WTC11 (cell line): Measurements from ENCODE around the gene ZNF292. TPM values are rescaled to one million over a fixed set of nuclear protein-coding genes. Genes with fewer than 3 reads are reported as not detected.

Experiments
- ATAC-seq: fragments of 200-7000 bp; cut with Tn5 transposase; 2 replicates; pipeline ENCODE4 v1.10.0; 2021; ENCODE audit warnings: mild to moderate bottlenecking, moderate library complexity
- CTCF ChIA-PET: fragments of 300-600 bp; sonication (Branson Sonifier 250); formaldehyde crosslinking; loops from one replicate; lab custom pipeline; 2021; ENCODE audit warnings: antibody characterized with exemption; lab: Charles Lee
- POLR2A ChIA-PET: fragments of 350-600 bp; sonication (Branson Sonifier 250); formaldehyde crosslinking; loops from one replicate; lab custom pipeline; 2021; ENCODE audit warnings: antibody characterized with exemption; lab: Charles Lee
- DNase-seq: peaks from one replicate; pipeline ENCODE4 v3.0.0; 2021; ENCODE audit warnings: low spot score
- H3K27ac Mint-ChIP-seq: 2 replicates; pipeline ENCODE4 v1.8.0; 2021; ENCODE audit warnings: mixed read lengths
- H3K27me3 Mint-ChIP-seq: 2 replicates; pipeline ENCODE4 v1.8.0; 2021; ENCODE audit warnings: low read depth, mild to moderate bottlenecking, moderate library complexity, mixed read lengths
- H3K36me3 Mint-ChIP-seq: 2 replicates; pipeline ENCODE4 v1.8.0; 2021; ENCODE audit warnings: mixed read lengths
- H3K4me1 Mint-ChIP-seq: 2 replicates; pipeline ENCODE4 v1.8.0; 2022; ENCODE audit warnings: mixed read lengths
- H3K4me3 Mint-ChIP-seq: 2 replicates; pipeline ENCODE4 v1.8.0; 2021; ENCODE audit warnings: mild to moderate bottlenecking, moderate library complexity, mixed read lengths
- H3K9me3 Mint-ChIP-seq: 2 replicates; pipeline ENCODE4 v1.8.0; 2021; ENCODE audit warnings: mixed read lengths
- ARID4B ChIP-seq: sonication (generic); formaldehyde crosslinking; IDR thresholded peaks from 2 replicates; pipeline ENCODE4 v1.8.0; 2023; ENCODE audit warnings: missing genetic modification reagents, mild to moderate bottlenecking, borderline replicate concordance
- ATF1 ChIP-seq: sonication (generic); formaldehyde crosslinking; IDR thresholded peaks from 2 replicates; pipeline ENCODE4 v1.8.1; 2023; ENCODE audit warnings: mild to moderate bottlenecking, moderate library complexity, missing genetic modification reagents
- ATF2 ChIP-seq: sonication (generic); formaldehyde crosslinking; IDR thresholded peaks from 2 replicates; pipeline ENCODE4 v1.8.1; 2022; ENCODE audit warnings: low read depth, missing genetic modification reagents, borderline replicate concordance
- CBFB ChIP-seq: sonication (generic); formaldehyde crosslinking; IDR thresholded peaks from 2 replicates; pipeline ENCODE4 v1.8.1; 2022; ENCODE audit warnings: mild to moderate bottlenecking, low read depth, missing genetic modification reagents
- ELF4 ChIP-seq: sonication (generic); formaldehyde crosslinking; IDR thresholded peaks from 2 replicates; pipeline ENCODE4 v1.8.1; 2022; ENCODE audit warnings: low read depth, mild to moderate bottlenecking, moderate library complexity, missing genetic modification reagents
- FOXP1 ChIP-seq: sonication (generic); formaldehyde crosslinking; IDR thresholded peaks from 2 replicates; pipeline ENCODE4 v1.8.0; 2022; ENCODE audit warnings: missing genetic modification reagents, mild to moderate bottlenecking, moderate library complexity, borderline replicate concordance
- GABPB1 ChIP-seq: sonication (generic); formaldehyde crosslinking; IDR thresholded peaks from 2 replicates; pipeline ENCODE4 v1.8.1; 2023; ENCODE audit warnings: mild to moderate bottlenecking, missing genetic modification reagents
- JAZF1 ChIP-seq: fragments of 250-450 bp; sonication (Bioruptor Pico); IDR thresholded peaks from 2 replicates; pipeline ENCODE4 v1.9.0; 2021; ENCODE audit warnings: moderate library complexity, mild to moderate bottlenecking, inconsistent platforms
- MXD4 ChIP-seq: fragments of 250-450 bp; sonication (Bioruptor Pico); IDR thresholded peaks from 2 replicates; pipeline ENCODE4 v1.8.0; 2021; ENCODE audit warnings: mild to moderate bottlenecking, moderate library complexity, borderline replicate concordance
- NFE2L1 ChIP-seq: sonication (generic); formaldehyde crosslinking; IDR thresholded peaks from 2 replicates; pipeline ENCODE4 v1.8.1; 2023; ENCODE audit warnings: missing genetic modification reagents
- NR1H2 ChIP-seq: sonication (generic); formaldehyde crosslinking; IDR thresholded peaks from 2 replicates; pipeline ENCODE4 v1.9.0; 2021; ENCODE audit warnings: mild to moderate bottlenecking, moderate library complexity, missing genetic modification reagents
- NR2C2 ChIP-seq: sonication (generic); formaldehyde crosslinking; IDR thresholded peaks from 2 replicates; pipeline ENCODE4 v1.8.0; 2022; ENCODE audit warnings: mild to moderate bottlenecking, missing genetic modification reagents
- SMAD3 ChIP-seq: sonication (generic); formaldehyde crosslinking; IDR thresholded peaks from 2 replicates; pipeline ENCODE4 v1.8.0; 2022; ENCODE audit warnings: missing genetic modification reagents, mild to moderate bottlenecking, borderline replicate concordance
- SP1 ChIP-seq: sonication (generic); formaldehyde crosslinking; conservative IDR thresholded peaks from 2 replicates; pipeline ENCODE4 v1.8.1; 2022; ENCODE audit warnings: missing genetic modification reagents
- TEAD1 ChIP-seq: sonication (generic); formaldehyde crosslinking; IDR thresholded peaks from 2 replicates; pipeline ENCODE4 v1.8.0; 2022; ENCODE audit warnings: mild to moderate bottlenecking, missing genetic modification reagents
- USF1 ChIP-seq: sonication (generic); formaldehyde crosslinking; IDR thresholded peaks from 2 replicates; pipeline ENCODE4 v1.8.0; 2022; ENCODE audit warnings: mild to moderate bottlenecking, missing genetic modification reagents
- ZNF263 ChIP-seq: sonication (generic); formaldehyde crosslinking; IDR thresholded peaks from 2 replicates; pipeline ENCODE4 v1.8.1; 2022; ENCODE audit warnings: low read depth, mild to moderate bottlenecking, moderate library complexity, missing genetic modification reagents
- total RNA-seq: library from RNA; stranded (reverse); gene quantifications from 3 replicates; pipeline ENCODE4 v1.2.3, GENCODE V29; 2021
- TF ChIP-seq, protein P1 (sequence below): sonication (generic); formaldehyde crosslinking; IDR thresholded peaks from 2 replicates; pipeline ENCODE4 v1.8.1; 2023; ENCODE audit warnings: mild to moderate bottlenecking, missing genetic modification reagents, borderline replicate concordance
- TF ChIP-seq, protein P2 (sequence below): sonication (generic); formaldehyde crosslinking; IDR thresholded peaks from 2 replicates; pipeline ENCODE4 v1.8.1; 2022; ENCODE audit warnings: mild to moderate bottlenecking, moderate library complexity, missing genetic modification reagents
- TF ChIP-seq, protein P3 (sequence below): sonication (generic); formaldehyde crosslinking; IDR thresholded peaks from 2 replicates; pipeline ENCODE4 v1.8.1; 2023; ENCODE audit warnings: mild to moderate bottlenecking, moderate library complexity, missing genetic modification reagents
- TF ChIP-seq, protein P4 (sequence below): fragments of 250-450 bp; sonication (Bioruptor Pico); conservative IDR thresholded peaks from 2 replicates; pipeline ENCODE4 v1.9.0; 2021; ENCODE audit warnings: mild to moderate bottlenecking

The ZNF292 gene
- total RNA-seq, 1 experiment from 2014 or later = 42.1 TPM

- no peak for TF ChIP-seq ARID4B (CRISPR knock-in tag)
- TF ChIP-seq, protein P1, sequence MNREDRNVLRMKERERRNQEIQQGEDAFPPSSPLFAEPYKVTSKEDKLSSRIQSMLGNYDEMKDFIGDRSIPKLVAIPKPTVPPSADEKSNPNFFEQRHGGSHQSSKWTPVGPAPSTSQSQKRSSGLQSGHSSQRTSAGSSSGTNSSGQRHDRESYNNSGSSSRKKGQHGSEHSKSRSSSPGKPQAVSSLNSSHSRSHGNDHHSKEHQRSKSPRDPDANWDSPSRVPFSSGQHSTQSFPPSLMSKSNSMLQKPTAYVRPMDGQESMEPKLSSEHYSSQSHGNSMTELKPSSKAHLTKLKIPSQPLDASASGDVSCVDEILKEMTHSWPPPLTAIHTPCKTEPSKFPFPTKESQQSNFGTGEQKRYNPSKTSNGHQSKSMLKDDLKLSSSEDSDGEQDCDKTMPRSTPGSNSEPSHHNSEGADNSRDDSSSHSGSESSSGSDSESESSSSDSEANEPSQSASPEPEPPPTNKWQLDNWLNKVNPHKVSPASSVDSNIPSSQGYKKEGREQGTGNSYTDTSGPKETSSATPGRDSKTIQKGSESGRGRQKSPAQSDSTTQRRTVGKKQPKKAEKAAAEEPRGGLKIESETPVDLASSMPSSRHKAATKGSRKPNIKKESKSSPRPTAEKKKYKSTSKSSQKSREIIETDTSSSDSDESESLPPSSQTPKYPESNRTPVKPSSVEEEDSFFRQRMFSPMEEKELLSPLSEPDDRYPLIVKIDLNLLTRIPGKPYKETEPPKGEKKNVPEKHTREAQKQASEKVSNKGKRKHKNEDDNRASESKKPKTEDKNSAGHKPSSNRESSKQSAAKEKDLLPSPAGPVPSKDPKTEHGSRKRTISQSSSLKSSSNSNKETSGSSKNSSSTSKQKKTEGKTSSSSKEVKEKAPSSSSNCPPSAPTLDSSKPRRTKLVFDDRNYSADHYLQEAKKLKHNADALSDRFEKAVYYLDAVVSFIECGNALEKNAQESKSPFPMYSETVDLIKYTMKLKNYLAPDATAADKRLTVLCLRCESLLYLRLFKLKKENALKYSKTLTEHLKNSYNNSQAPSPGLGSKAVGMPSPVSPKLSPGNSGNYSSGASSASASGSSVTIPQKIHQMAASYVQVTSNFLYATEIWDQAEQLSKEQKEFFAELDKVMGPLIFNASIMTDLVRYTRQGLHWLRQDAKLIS (CRISPR knock-in tag) = no peak
- TF ChIP-seq MXD4 = no peak
- no peak for TF ChIP-seq CBFB
- TF ChIP-seq JAZF1 = no peak
- TF ChIP-seq ELF4 = no peak
- TF ChIP-seq, protein P2, sequence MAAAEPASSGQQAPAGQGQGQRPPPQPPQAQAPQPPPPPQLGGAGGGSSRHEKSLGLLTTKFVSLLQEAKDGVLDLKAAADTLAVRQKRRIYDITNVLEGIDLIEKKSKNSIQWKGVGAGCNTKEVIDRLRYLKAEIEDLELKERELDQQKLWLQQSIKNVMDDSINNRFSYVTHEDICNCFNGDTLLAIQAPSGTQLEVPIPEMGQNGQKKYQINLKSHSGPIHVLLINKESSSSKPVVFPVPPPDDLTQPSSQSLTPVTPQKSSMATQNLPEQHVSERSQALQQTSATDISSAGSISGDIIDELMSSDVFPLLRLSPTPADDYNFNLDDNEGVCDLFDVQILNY (CRISPR knock-in tag) = no peak
These were observed 88.4 kb downstream of the ZNF292 start (continued) for GRCh38 chr6:87243812-87244211.

DNA sequence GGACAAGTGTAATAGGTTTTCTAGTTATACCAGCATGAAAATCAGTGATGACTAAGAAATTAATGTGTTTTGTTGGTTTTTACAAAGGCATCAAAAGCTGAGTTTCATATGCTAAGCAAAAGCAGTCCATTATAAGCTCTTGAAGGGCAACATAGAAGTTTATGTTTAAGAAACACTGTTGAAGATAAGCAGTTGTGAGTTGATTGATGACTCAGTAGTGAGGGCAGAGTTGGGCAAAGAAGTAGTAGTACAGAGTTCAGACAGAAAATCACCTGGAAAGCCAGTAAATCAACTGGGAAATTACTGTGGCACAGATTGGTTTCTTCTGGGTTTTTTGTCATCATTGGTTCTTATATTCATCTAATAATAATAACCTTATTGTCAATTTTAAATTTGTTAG, 89.0 kb downstream of the ZNF292 start:
- peaks cover 61% of the 10 kb centered on the region for H3K36me3 Mint-ChIP-seq
- H3K27ac Mint-ChIP-seq = no peak overlapping the region
- CTCF ChIA-PET = interaction anchor here (1.0 kb wide), 1 partner anchor 165 kb away, joined by 3 read pairs; no protein-coding TSS in a partner anchor
- TF ChIP-seq, protein P3, sequence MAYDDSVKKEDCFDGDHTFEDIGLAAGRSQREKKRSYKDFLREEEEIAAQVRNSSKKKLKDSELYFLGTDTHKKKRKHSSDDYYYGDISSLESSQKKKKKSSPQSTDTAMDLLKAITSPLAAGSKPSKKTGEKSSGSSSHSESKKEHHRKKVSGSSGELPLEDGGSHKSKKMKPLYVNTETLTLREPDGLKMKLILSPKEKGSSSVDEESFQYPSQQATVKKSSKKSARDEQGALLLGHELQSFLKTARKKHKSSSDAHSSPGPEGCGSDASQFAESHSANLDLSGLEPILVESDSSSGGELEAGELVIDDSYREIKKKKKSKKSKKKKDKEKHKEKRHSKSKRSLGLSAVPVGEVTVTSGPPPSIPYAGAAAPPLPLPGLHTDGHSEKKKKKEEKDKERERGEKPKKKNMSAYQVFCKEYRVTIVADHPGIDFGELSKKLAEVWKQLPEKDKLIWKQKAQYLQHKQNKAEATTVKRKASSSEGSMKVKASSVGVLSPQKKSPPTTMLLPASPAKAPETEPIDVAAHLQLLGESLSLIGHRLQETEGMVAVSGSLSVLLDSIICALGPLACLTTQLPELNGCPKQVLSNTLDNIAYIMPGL (CRISPR knock-in tag) = no peak
- TF ChIP-seq GABPB1 (CRISPR knock-in tag) (no peak), CBFB (no peak), NR1H2 (CRISPR knock-in tag) (no peak), TEAD1 (CRISPR knock-in tag) (no peak), SMAD3 (CRISPR knock-in tag) (no peak), ATF2 (CRISPR knock-in tag) (no peak), NFE2L1 (CRISPR knock-in tag) (no peak), SP1 (CRISPR knock-in tag) (no peak), ZNF263 (CRISPR knock-in tag) (no peak), USF1 (CRISPR knock-in tag) (no peak), ATF1 (CRISPR knock-in tag) (no peak), FOXP1 (CRISPR knock-in tag) (no peak), NR2C2 (CRISPR knock-in tag) (no peak)
- TF ChIP-seq, protein P4, sequence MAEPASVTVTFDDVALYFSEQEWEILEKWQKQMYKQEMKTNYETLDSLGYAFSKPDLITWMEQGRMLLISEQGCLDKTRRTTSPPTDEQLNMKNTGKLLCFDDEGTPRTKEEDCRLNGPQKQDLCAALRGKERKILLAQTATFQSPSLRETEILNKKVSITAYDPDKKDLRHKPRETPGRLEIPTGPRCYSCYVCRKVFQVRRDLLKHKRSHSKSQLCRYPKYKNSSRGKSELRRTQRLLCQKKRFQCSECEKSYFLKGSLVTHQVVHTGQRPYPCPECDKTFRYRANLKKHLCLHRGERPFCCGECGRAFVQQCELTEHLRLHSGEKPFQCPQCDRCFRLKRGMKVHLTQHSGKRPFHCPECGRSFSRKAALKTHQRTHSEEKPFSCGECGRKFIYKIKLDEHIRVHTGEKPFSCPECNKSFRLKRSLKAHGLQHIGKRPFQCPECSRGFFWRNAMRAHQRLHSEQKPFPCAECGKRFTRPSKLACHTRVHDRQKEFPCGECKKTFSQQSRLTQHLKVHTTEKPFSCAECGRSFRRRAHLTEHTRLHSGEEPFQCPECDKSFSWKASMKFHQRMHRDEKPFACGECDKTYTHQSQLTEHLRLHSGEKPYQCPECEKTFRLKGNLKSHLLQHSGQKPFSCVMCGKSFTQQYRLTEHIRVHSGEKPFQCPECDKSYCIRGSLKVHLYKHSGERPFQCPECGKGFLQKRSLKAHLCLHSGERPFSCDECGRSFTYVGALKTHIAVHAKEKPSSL = no peak

More for the DNA sequence above, 89.0 kb downstream of the ZNF292 start:
- no peak for DNase-seq
- POLR2A ChIA-PET = no interaction called here
- no peak overlapping the region for H3K4me3 Mint-ChIP-seq
- ATAC-seq = no peak
- 0 out of 2 replicates have a peak, but pooled peaks cover 5% of the 10 kb centered on the region for H3K4me1 Mint-ChIP-seq
- no peaks in the 10 kb centered on the region for H3K27me3 Mint-ChIP-seq
- no peaks in the 10 kb centered on the region for H3K9me3 Mint-ChIP-seq
